ENCODE measurements around the gene KRT75.
"Not testable (repeated sequence)": the region's sequence is repeated elsewhere in the genome, so short reads cannot be mapped to it uniquely, and the experiment has no call there.

The KRT75 gene

GRCh38 chr12:52434081-52434733 is at the start of gene KRT75:
TSS of gene KRT75 (minus strand) at chr12:52434371. CDS start at chr12:52434304, 67 bp downstream.
- no peak for DNase-seq (ENCODE audit: low spot score)

GRCh38 chr12:52480073-52480472 is 45.9 kb upstream of the KRT75 start:
- no peak for DNase-seq (ENCODE audit: low spot score)

GRCh38 chr12:52477651-52478050 is 43.5 kb upstream of the KRT75 start:
- DNase-seq (ENCODE audit: low spot score), result no peak

GRCh38 chr12:52474212-52474611 is 40.0 kb upstream of the KRT75 start:
- no peak for DNase-seq (ENCODE audit: low spot score)

- DNase-seq (ENCODE audit: low spot score), result no peak
Observed at GRCh38 chr12:52473768-52474167, 39.6 kb upstream of the KRT75 start, which contains the start of gene KRT6C. TSS of gene KRT6C (minus strand) at chr12:52473805. CDS start at chr12:52473737, 68 bp downstream.

GRCh38 chr12:52469853-52470252 is 35.7 kb upstream of the KRT75 start:
- no peak for DNase-seq (ENCODE audit: low spot score)

- no peak for DNase-seq (ENCODE audit: low spot score)
Observed at GRCh38 chr12:52464897-52465296, 30.7 kb upstream of the KRT75 start.

GRCh38 chr12:52461693-52462092 is 27.5 kb upstream of the KRT75 start:
- no peak for DNase-seq (ENCODE audit: low spot score)

GRCh38 chr12:52458861-52459260 is 24.7 kb upstream of the KRT75 start:
- DNase-seq (ENCODE audit: low spot score), result no peak

- no peak for DNase-seq (ENCODE audit: low spot score)
Observed at GRCh38 chr12:52455821-52456220, 21.6 kb upstream of the KRT75 start.

GRCh38 chr12:52454411-52455201 is 20.4 kb upstream of the KRT75 start:
- no peak for DNase-seq (ENCODE audit: low spot score)

- DNase-seq (ENCODE audit: low spot score), result no peak
Observed at GRCh38 chr12:52452101-52452500, 17.9 kb upstream of the KRT75 start, which contains the start of gene KRT6B. TSS of gene KRT6B (minus strand) at chr12:52452146. CDS start at chr12:52452078, 68 bp downstream.

GRCh38 chr12:52448228-52448627 is 14.1 kb upstream of the KRT75 start:
- no peak for DNase-seq (ENCODE audit: low spot score)

GRCh38 chr12:52447196-52447595 is 13.0 kb upstream of the KRT75 start:
- DNase-seq (ENCODE audit: low spot score), result not testable (repeated sequence)

GRCh38 chr12:52446367-52447045 is 12.3 kb upstream of the KRT75 start:
- DNase-seq (ENCODE audit: low spot score), result no peak

GRCh38 chr12:52445876-52446275 is 11.7 kb upstream of the KRT75 start:
- no peak for DNase-seq (ENCODE audit: low spot score)

GRCh38 chr12:52444647-52445595 is 10.8 kb upstream of the KRT75 start:
- no peak for DNase-seq (ENCODE audit: low spot score)

- no peak for DNase-seq (ENCODE audit: low spot score)
Observed at GRCh38 chr12:52443966-52444365, 9.8 kb upstream of the KRT75 start.

GRCh38 chr12:52442600-52443061 is 8.5 kb upstream of the KRT75 start:
- DNase-seq (ENCODE audit: low spot score), result no peak

- no peak for DNase-seq (ENCODE audit: low spot score)
Observed at GRCh38 chr12:52441320-52441911, 7.2 kb upstream of the KRT75 start.

- DNase-seq (ENCODE audit: low spot score), result no peak
Observed at GRCh38 chr12:52440821-52441319, 6.7 kb upstream of the KRT75 start.
